Measurements from ENCODE around the gene ERGIC2. TPM values are rescaled to one million over a fixed set of nuclear protein-coding genes. Genes with fewer than 3 reads are reported as not detected.

The ERGIC2 gene
- total RNA-seq, 1 donor: 50.3 TPM

GRCh38 chr12:29320295-29321085 lies 60.5 kb downstream of the ERGIC2 start:
- H3K36me3 ChIP-seq (ENCODE audit: insufficient read depth, low read length): no peaks in the 10 kb centered on the region
- no peak overlapping the region for H2AFZ ChIP-seq (ENCODE audit: low read length)
- H3K27ac ChIP-seq (ENCODE audit: low read depth, low read length): peak overlapping the region; percentile 66
- no peaks in the 10 kb centered on the region for H3K9me3 ChIP-seq (ENCODE audit: low read depth, low read length)
- no peak overlapping the region for H3K4me3 ChIP-seq (ENCODE audit: insufficient read depth, low read length)
- TF ChIP-seq CTCF (IDR thresholded peaks at IDR 0.05; ENCODE audit: extremely low read depth, low read depth, low read length): no peak
- H4K20me1 ChIP-seq (ENCODE audit: insufficient read depth, low read length): no peaks in the 10 kb centered on the region
- no peaks in the 10 kb centered on the region for H3K27me3 ChIP-seq (ENCODE audit: insufficient read depth, low read length)
- H3K4me2 ChIP-seq (ENCODE audit: insufficient read depth, low read length): no peak overlapping the region
- no peaks in the 10 kb centered on the region for H3K79me2 ChIP-seq (ENCODE audit: insufficient read depth, low read length)
- DNase-seq (ENCODE audit: insufficient read length, low spot score, missing footprints): peak; percentile 83
- H3K4me1 ChIP-seq (ENCODE audit: insufficient read depth, low read length): peaks cover 26% of the 10 kb centered on the region

- no peak for DNase-seq (ENCODE audit: insufficient read length, low spot score, missing footprints)
- peak; percentile 56 for TF ChIP-seq CTCF (IDR thresholded peaks at IDR 0.05; ENCODE audit: extremely low read depth, low read depth, low read length)
- no peak overlapping the region for H2AFZ ChIP-seq (ENCODE audit: low read length)
Observed at GRCh38 chr12:29317556-29318363, 63.2 kb downstream of the ERGIC2 start.

GRCh38 chr12:29316752-29317151 lies 64.2 kb downstream of the ERGIC2 start:
- Histone ChIP-seq H3K27me3 (ENCODE audit: insufficient read depth, low read length) (no peaks in the 10 kb centered on the region), H4K20me1 (ENCODE audit: insufficient read depth, low read length) (no peaks in the 10 kb centered on the region), H3K27ac (ENCODE audit: low read depth, low read length) (peak overlapping the region; percentile 43), H3K9me3 (ENCODE audit: low read depth, low read length) (no peaks in the 10 kb centered on the region), H2AFZ (ENCODE audit: low read length) (no peak overlapping the region), H3K4me2 (ENCODE audit: insufficient read depth, low read length) (peak overlapping the region; percentile 17), H3K4me1 (ENCODE audit: insufficient read depth, low read length) (peaks cover 26% of the 10 kb centered on the region), H3K79me2 (ENCODE audit: insufficient read depth, low read length) (no peaks in the 10 kb centered on the region), H3K4me3 (ENCODE audit: insufficient read depth, low read length) (no peak overlapping the region), H3K36me3 (ENCODE audit: insufficient read depth, low read length) (no peaks in the 10 kb centered on the region)
- DNase-seq (ENCODE audit: insufficient read length, low spot score, missing footprints): no peak
- TF ChIP-seq CTCF (IDR thresholded peaks at IDR 0.05; ENCODE audit: extremely low read depth, low read depth, low read length): no peak

More at GRCh38 chr12:29317556-29318363, 63.2 kb downstream of the ERGIC2 start:
- H4K20me1 ChIP-seq (ENCODE audit: insufficient read depth, low read length): no peaks in the 10 kb centered on the region
- H3K4me2 ChIP-seq (ENCODE audit: insufficient read depth, low read length): peak overlapping the region; percentile 14
- no peaks in the 10 kb centered on the region for H3K9me3 ChIP-seq (ENCODE audit: low read depth, low read length)
- H3K4me1 ChIP-seq (ENCODE audit: insufficient read depth, low read length): peaks cover 26% of the 10 kb centered on the region
- H3K4me3 ChIP-seq (ENCODE audit: insufficient read depth, low read length): no peak overlapping the region
- H3K79me2 ChIP-seq (ENCODE audit: insufficient read depth, low read length): no peaks in the 10 kb centered on the region
- H3K27me3 ChIP-seq (ENCODE audit: insufficient read depth, low read length): no peaks in the 10 kb centered on the region
- H3K27ac ChIP-seq (ENCODE audit: low read depth, low read length): no peak overlapping the region
- no peaks in the 10 kb centered on the region for H3K36me3 ChIP-seq (ENCODE audit: insufficient read depth, low read length)

- Histone ChIP-seq H3K4me3 (ENCODE audit: insufficient read depth, low read length) (no peak overlapping the region), H4K20me1 (ENCODE audit: insufficient read depth, low read length) (no peaks in the 10 kb centered on the region), H3K27me3 (ENCODE audit: insufficient read depth, low read length) (no peaks in the 10 kb centered on the region), H3K27ac (ENCODE audit: low read depth, low read length) (no peak overlapping the region), H3K4me2 (ENCODE audit: insufficient read depth, low read length) (no peak overlapping the region), H2AFZ (ENCODE audit: low read length) (no peak overlapping the region), H3K79me2 (ENCODE audit: insufficient read depth, low read length) (no peaks in the 10 kb centered on the region), H3K9me3 (ENCODE audit: low read depth, low read length) (no peaks in the 10 kb centered on the region), H3K36me3 (ENCODE audit: insufficient read depth, low read length) (no peaks in the 10 kb centered on the region), H3K4me1 (ENCODE audit: insufficient read depth, low read length) (peaks cover 14% of the 10 kb centered on the region)
- TF ChIP-seq CTCF (IDR thresholded peaks at IDR 0.05; ENCODE audit: extremely low read depth, low read depth, low read length): no peak
- DNase-seq (ENCODE audit: insufficient read length, low spot score, missing footprints): no peak
Observed at GRCh38 chr12:29314416-29314815, 66.6 kb downstream of the ERGIC2 start.
